Activated B cell treated with CpG ODN at 0.5 μM for 24 hours (primary cell): ENCODE data around the gene CCDC180. TPM values are rescaled to one million over a fixed set of nuclear protein-coding genes. Genes with fewer than 3 reads are reported as not detected.

Experiments used
- ATAC-seq: fragments of 200-7000 bp; cut with Tn5 transposase; one replicate; pipeline ENCODE4 v1.10.0; 2021; ENCODE audit warnings: low read depth, mild to moderate bottlenecking, moderate library complexity
- CTCF ChIA-PET: fragments of 350-600 bp; sonication (Branson Sonifier 250); formaldehyde crosslinking; loops from one replicate; lab custom pipeline; 2021; ENCODE audit warnings: antibody characterized with exemption; lab: Charles Lee
- POLR2A ChIA-PET: fragments of 350-600 bp; sonication (Branson Sonifier 250); formaldehyde crosslinking; loops from one replicate; lab custom pipeline; 2021; ENCODE audit warnings: antibody characterized with exemption; lab: Charles Lee
- DNase-seq: peaks from one replicate; pipeline ENCODE4 v3.0.0; 2022
- H3K27ac Mint-ChIP-seq: one replicate; pipeline ENCODE4 v1.8.0; 2020; ENCODE audit warnings: mixed read lengths
- H3K27me3 Mint-ChIP-seq: one replicate; pipeline ENCODE4 v1.8.0; 2021; ENCODE audit warnings: mixed read lengths
- H3K36me3 Mint-ChIP-seq: one replicate; pipeline ENCODE4 v1.8.0; 2021; ENCODE audit warnings: low read depth, mixed read lengths
- H3K4me1 Mint-ChIP-seq: one replicate; pipeline ENCODE4 v1.8.0; 2021; ENCODE audit warnings: mixed read lengths
- H3K4me3 Mint-ChIP-seq: one replicate; pipeline ENCODE4 v1.8.0; 2020; ENCODE audit warnings: mild to moderate bottlenecking, mixed read lengths
- H3K9me3 Mint-ChIP-seq: one replicate; pipeline ENCODE4 v1.8.0; 2020; ENCODE audit warnings: mixed read lengths
- CTCF ChIP-seq: fragments of 200-600 bp; IDR thresholded peaks from one replicate; pipeline ENCODE4 v1.8.0; 2022; ENCODE audit warnings: antibody characterized with exemption, mild to moderate bottlenecking
- intact Hi-C: fragments of 100-400 bp; cut with micrococcal nuclease; formaldehyde crosslinking; loops from one replicate; pipeline ENCODE4 v1.15.1; 2024
- total RNA-seq: library from RNA; stranded (reverse); gene quantifications from 2 replicates; pipeline ENCODE4 v1.2.3, GENCODE V29; 2022

The CCDC180 gene
- total RNA-seq, 1 donor from 2014 or later: 4.0 TPM

GRCh38 chr9:97354637-97355036 is 47.2 kb downstream of the CCDC180 start:
- no peaks in the 10 kb centered on the region for H3K4me1 Mint-ChIP-seq
- ChIA-PET POLR2A (no interaction called here), CTCF (no interaction called here)
- ATAC-seq: no peak
- H3K36me3 Mint-ChIP-seq: peaks cover 10% of the 10 kb centered on the region
- intact Hi-C loops: no loop called here
- no peak for DNase-seq
- no peak overlapping the region for H3K4me3 Mint-ChIP-seq
- no peaks in the 10 kb centered on the region for H3K9me3 Mint-ChIP-seq
- H3K27me3 Mint-ChIP-seq: no peaks in the 10 kb centered on the region
- no peak overlapping the region for H3K27ac Mint-ChIP-seq
- no peak for TF ChIP-seq CTCF

- CTCF ChIA-PET: no interaction called here
- TF ChIP-seq CTCF: no peak
- no peak for DNase-seq
- H3K36me3 Mint-ChIP-seq: peaks cover 12% of the 10 kb centered on the region
- no peaks in the 10 kb centered on the region for H3K27me3 Mint-ChIP-seq
- no peak for ATAC-seq
- no peaks in the 10 kb centered on the region for H3K4me1 Mint-ChIP-seq
- intact Hi-C loops: no loop called here
- no peak overlapping the region for H3K4me3 Mint-ChIP-seq
- POLR2A ChIA-PET: no interaction called here
- H3K27ac Mint-ChIP-seq: no peak overlapping the region
- H3K9me3 Mint-ChIP-seq: no peaks in the 10 kb centered on the region
Observed at GRCh38 chr9:97357056-97357455, 49.6 kb downstream of the CCDC180 start.

Other genes starting within 250 kb of the CCDC180 start
- gene TDRD7, start 104.4 kb downstream of the CCDC180 start, total RNA-seq: 13.7 and 14.7 TPM in 2 replicates
- gene TMOD1, start 194.0 kb downstream of the CCDC180 start, total RNA-seq: 1.2 and 1.9 TPM in 2 replicates